Keratinocyte (primary cell): Measurements from ENCODE around the gene FAM110A.

Experiments used
- CTCF ChIP-seq, 3 experiments: IDR thresholded peaks in 1 of 3; conservative IDR thresholded peaks in 1 of 3; optimal IDR thresholded peaks in 1 of 3; 2 replicates in 2 of 3; 3 replicates in 1 of 3; pipeline versions ENCODE3 to v1.5.1; 2011; ENCODE audit warnings: low read length in 3 of 3, mild to moderate bottlenecking in 3 of 3, moderate library complexity in 2 of 3, control low read depth in 1 of 3, inconsistent platforms in 1 of 3; ENCODE audit not compliant: insufficient read depth in 2 of 3; ENCODE audit errors: extremely low read depth in 1 of 3
- EZH2 ChIP-seq: IDR thresholded peaks from one replicate; pipeline ENCODE4 v1.6.1; 2012; ENCODE audit warnings: inconsistent platforms, mild to moderate bottlenecking, low read length, moderate library complexity

- TF ChIP-seq EZH2 (no peak), CTCF (optimal IDR thresholded peaks at IDR 0.05 in 1 of 3, IDR thresholded peaks at IDR 0.05 in 1 of 3, conservative IDR thresholded peaks at IDR 0.05 in 1 of 3; ENCODE audit: extremely low read depth in 1 of 3, insufficient read depth in 2 of 3, low read length in 3 of 3) (no peak)
Measured at GRCh38 chr20:836190-836589, 2.7 kb downstream of the FAM110A start.
